ENCODE measurements around the gene FBXO9. TPM values are rescaled to one million over a fixed set of nuclear protein-coding genes. Genes with fewer than 3 reads are reported as not detected.

Gene FBXO9
- 10 to 100 TPM; 72.2 to 74.1 TPM for total RNA-seq

DNA sequence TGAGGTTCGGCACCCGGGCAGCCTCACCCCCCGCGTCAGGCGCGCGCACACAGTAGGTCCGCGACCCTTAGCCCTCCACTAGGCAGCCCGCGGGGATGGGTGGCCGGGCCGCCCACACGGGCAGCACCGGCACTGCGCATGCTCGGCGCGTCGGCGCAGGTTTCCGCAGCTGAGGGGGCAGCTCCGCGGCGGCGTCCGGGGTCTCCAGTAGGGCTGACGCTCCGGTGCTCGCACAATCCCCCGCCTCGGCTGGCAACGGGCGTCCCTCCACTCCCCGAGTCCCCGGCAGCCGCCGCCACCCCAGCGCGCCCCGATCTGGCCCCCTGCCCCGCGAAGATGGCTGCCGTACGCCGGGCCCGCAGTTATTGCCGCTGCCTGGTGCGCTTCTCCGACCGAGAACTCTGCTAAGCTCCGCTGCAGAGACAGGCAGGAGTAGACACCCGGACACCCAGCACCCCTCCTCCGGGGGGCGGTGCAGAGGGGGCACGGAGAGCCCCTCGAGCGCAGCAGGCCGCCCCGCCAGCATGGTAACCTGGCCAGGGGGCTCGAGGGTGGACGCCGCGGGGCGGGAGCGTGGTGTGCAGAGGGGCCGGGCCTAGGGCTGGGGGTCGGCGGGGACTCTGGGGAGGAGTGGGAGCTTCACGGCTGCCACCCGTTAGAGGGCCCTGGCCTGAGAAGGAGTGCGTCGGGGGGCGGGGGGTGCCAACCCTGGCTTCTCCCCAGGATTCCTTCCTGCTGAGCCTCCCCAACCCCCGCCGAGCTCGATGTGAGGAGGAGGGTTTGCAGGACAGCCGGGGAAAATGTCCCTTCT, at the start of gene FBXO9:
Gene FBXO9 (plus strand): TSS at position 139 of the 811 bp plus-strand sequence. CDS start 386 bp downstream, at position 525.
- H3K27me3 Mint-ChIP-seq = no peaks in the 10 kb centered on the region
- ChIA-PET POLR2A (interaction anchor here (0.5 to 2.1 kb wide), 16 partner anchors 9 to 779 kb away, joined by 3 to 19 read pairs (median 3); partner anchors contain the start of genes ELOVL5, GSTA4 and LRRC1), CTCF (interaction anchor here (0.9 to 3.1 kb wide), 7 partner anchors 17 to 419 kb away, joined by 3 to 12 read pairs (median 4); partner anchors contain the start of gene GSTA4)
- H3K4me1 Mint-ChIP-seq = peaks cover 55% of the 10 kb centered on the region
- no peaks in the 10 kb centered on the region for H3K9me3 Mint-ChIP-seq
- peaks cover 7% of the 10 kb centered on the region for H3K36me3 Mint-ChIP-seq (ENCODE audit: low read depth)
- DNase-seq = peak; percentile 76
- peak within 1 kb of the TSS; percentile 96 for H3K27ac Mint-ChIP-seq
- peak within 1 kb of the TSS; percentile 99 for H3K4me3 Mint-ChIP-seq

DNA sequence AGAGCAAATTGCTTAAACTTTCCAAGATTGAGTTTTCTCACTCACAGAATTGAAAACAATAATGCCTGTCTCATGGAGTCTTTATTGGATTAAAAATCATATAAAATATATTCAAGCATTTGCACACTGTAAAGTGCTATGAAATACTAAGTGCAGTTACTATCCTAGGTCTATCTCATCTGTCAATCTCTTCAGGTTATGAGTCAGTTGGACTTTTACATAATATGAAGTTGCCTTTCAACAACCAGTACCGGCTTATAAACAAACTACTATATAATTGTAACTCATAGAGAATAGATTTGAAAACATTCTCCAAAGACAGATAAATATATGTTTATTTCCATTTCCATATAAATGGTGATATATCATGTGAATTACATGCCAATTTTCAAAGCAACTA, 49.7 kb upstream of the FBXO9 start:
- ChIA-PET POLR2A (no interaction called here), CTCF (no interaction called here)
- no peaks in the 10 kb centered on the region for H3K4me1 Mint-ChIP-seq
- no peak overlapping the region for H3K4me3 Mint-ChIP-seq
- H3K36me3 Mint-ChIP-seq (ENCODE audit: low read depth) = peaks cover 34% of the 10 kb centered on the region
- no peaks in the 10 kb centered on the region for H3K27me3 Mint-ChIP-seq
- no peak for DNase-seq
- H3K27ac Mint-ChIP-seq = no peak overlapping the region
- no peaks in the 10 kb centered on the region for H3K9me3 Mint-ChIP-seq

DNA sequence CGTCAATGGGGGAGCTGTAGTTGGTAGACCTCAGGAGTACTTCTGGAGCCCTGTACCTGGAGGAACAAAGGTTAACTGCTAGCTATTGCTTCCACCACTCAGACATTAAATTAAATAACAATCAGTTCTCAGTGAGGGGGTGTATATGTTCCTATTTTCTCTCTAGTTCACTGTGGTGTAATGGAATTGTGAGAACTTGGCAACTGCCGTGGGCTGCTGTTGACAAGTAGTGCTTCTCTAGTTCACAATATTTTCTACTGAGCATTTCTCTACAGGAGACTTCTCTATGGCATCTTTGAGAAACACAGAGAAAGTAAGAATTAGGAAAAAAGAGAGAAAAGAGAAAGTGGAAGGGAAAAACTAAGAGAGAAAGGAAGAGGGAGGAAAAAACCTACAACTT, 46.8 kb upstream of the FBXO9 start:
- H3K9me3 Mint-ChIP-seq = no peaks in the 10 kb centered on the region
- POLR2A ChIA-PET = no interaction called here

GRCh38 chr6:53020005-53020744, 45.0 kb upstream of the FBXO9 start:
- Mint-ChIP-seq H3K4me3 (no peak overlapping the region), H3K9me3 (no peaks in the 10 kb centered on the region), H3K36me3 (ENCODE audit: low read depth) (peaks cover 18% of the 10 kb centered on the region), H3K27ac (no peak overlapping the region), H3K4me1 (peaks cover 3% of the 10 kb centered on the region), H3K27me3 (no peaks in the 10 kb centered on the region)
- ChIA-PET POLR2A (no interaction called here), CTCF (no interaction called here)
- no peak for DNase-seq

More for the DNA sequence above, 46.8 kb upstream of the FBXO9 start:
- CTCF ChIA-PET = no interaction called here
- Mint-ChIP-seq H3K27me3 (no peaks in the 10 kb centered on the region), H3K4me3 (no peak overlapping the region), H3K27ac (no peak overlapping the region), H3K4me1 (peaks cover 2% of the 10 kb centered on the region), H3K36me3 (ENCODE audit: low read depth) (peaks cover 18% of the 10 kb centered on the region)
- DNase-seq = no peak

- H3K36me3 Mint-ChIP-seq (ENCODE audit: low read depth) = peaks cover 16% of the 10 kb centered on the region
- no peak overlapping the region for H3K4me3 Mint-ChIP-seq
- ChIA-PET POLR2A (no interaction called here), CTCF (no interaction called here)
- DNase-seq = no peak
- peaks cover 4% of the 10 kb centered on the region for H3K4me1 Mint-ChIP-seq
- no peaks in the 10 kb centered on the region for H3K9me3 Mint-ChIP-seq
- no peak overlapping the region for H3K27ac Mint-ChIP-seq
- H3K27me3 Mint-ChIP-seq = no peaks in the 10 kb centered on the region
Measured at GRCh38 chr6:53023323-53023722, 41.9 kb upstream of the FBXO9 start.

DNA sequence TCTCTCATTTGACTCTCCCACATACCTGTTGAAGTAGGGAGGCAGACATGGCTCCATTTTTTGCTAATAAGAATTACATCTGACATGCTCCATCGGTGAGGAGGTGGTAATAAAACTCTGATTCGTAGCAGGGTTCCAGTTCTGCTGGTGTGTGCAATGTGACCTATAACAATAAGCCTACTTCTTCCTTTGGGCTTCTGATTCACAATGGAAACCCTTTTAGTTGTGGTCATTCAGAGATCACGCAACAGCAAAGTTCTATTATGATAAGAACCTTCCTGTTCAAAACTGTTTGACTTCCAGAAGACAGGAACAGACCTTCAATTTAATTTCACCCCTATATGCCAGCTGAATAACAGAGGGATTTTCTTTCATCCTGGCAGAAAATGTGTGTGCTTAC, 38.7 kb upstream of the FBXO9 start:
- CTCF ChIA-PET = no interaction called here
- Mint-ChIP-seq H3K27ac (no peak overlapping the region), H3K4me3 (no peak overlapping the region)

GRCh38 chr6:53027131-53027718, 38.0 kb upstream of the FBXO9 start:
- POLR2A ChIA-PET = no interaction called here
- H3K9me3 Mint-ChIP-seq = no peaks in the 10 kb centered on the region
- no peaks in the 10 kb centered on the region for H3K27me3 Mint-ChIP-seq
- H3K36me3 Mint-ChIP-seq (ENCODE audit: low read depth) = peaks cover 36% of the 10 kb centered on the region
- CTCF ChIA-PET = no interaction called here
- no peak overlapping the region for H3K4me3 Mint-ChIP-seq
- DNase-seq = no peak
- H3K4me1 Mint-ChIP-seq = peaks cover 9% of the 10 kb centered on the region
- H3K27ac Mint-ChIP-seq = no peak overlapping the region

More for the DNA sequence above, 38.7 kb upstream of the FBXO9 start:
- POLR2A ChIA-PET = no interaction called here
- no peak for DNase-seq
- peaks cover 36% of the 10 kb centered on the region for H3K36me3 Mint-ChIP-seq (ENCODE audit: low read depth)
- peaks cover 9% of the 10 kb centered on the region for H3K4me1 Mint-ChIP-seq
- no peaks in the 10 kb centered on the region for H3K9me3 Mint-ChIP-seq
- H3K27me3 Mint-ChIP-seq = no peaks in the 10 kb centered on the region

GRCh38 chr6:53028467-53028866, 36.7 kb upstream of the FBXO9 start:
- H3K27ac Mint-ChIP-seq = no peak overlapping the region
- ChIA-PET POLR2A (no interaction called here), CTCF (interaction anchor here (0.7 kb wide), 1 partner anchor 136 kb away, joined by 3 read pairs; no protein-coding TSS in a partner anchor)
- H3K4me1 Mint-ChIP-seq = peaks cover 9% of the 10 kb centered on the region
- no peaks in the 10 kb centered on the region for H3K27me3 Mint-ChIP-seq
- no peak for DNase-seq
- H3K9me3 Mint-ChIP-seq = no peaks in the 10 kb centered on the region
- no peak overlapping the region for H3K4me3 Mint-ChIP-seq
- peaks cover 39% of the 10 kb centered on the region for H3K36me3 Mint-ChIP-seq (ENCODE audit: low read depth)

GRCh38 chr6:53029257-53029656, 35.9 kb upstream of the FBXO9 start:
- Mint-ChIP-seq H3K9me3 (no peaks in the 10 kb centered on the region), H3K4me3 (no peak overlapping the region), H3K4me1 (peaks cover 8% of the 10 kb centered on the region), H3K27ac (no peak overlapping the region), H3K27me3 (no peaks in the 10 kb centered on the region), H3K36me3 (ENCODE audit: low read depth) (peaks cover 37% of the 10 kb centered on the region)
- DNase-seq = no peak
- ChIA-PET CTCF (interaction anchor here (0.9 kb wide), 1 partner anchor 34 kb away, joined by 3 read pairs; the partner anchor contains the start of gene GSTA4), POLR2A (interaction anchor here (1.2 to 1.5 kb wide), 2 partner anchors 13 to 19 kb away, joined by 3 to 4 read pairs; no protein-coding TSS in a partner anchor)

GRCh38 chr6:53029761-53030160, 35.4 kb upstream of the FBXO9 start:
- Mint-ChIP-seq H3K4me1 (peaks cover 8% of the 10 kb centered on the region), H3K36me3 (ENCODE audit: low read depth) (peaks cover 35% of the 10 kb centered on the region), H3K9me3 (no peaks in the 10 kb centered on the region), H3K27ac (no peak overlapping the region), H3K27me3 (no peaks in the 10 kb centered on the region), H3K4me3 (no peak overlapping the region)
- CTCF ChIA-PET = interaction anchor here (0.9 kb wide), 1 partner anchor 35 kb away, joined by 3 read pairs; the partner anchor contains the start of gene GSTA4
- POLR2A ChIA-PET = interaction anchor here (1.2 to 1.5 kb wide), 2 partner anchors 12 to 18 kb away, joined by 3 to 4 read pairs; no protein-coding TSS in a partner anchor
- DNase-seq = no peak

GRCh38 chr6:53031281-53031680, 33.9 kb upstream of the FBXO9 start:
- peaks cover 33% of the 10 kb centered on the region for H3K36me3 Mint-ChIP-seq (ENCODE audit: low read depth)
- ChIA-PET CTCF (no interaction called here), POLR2A (no interaction called here)
- no peaks in the 10 kb centered on the region for H3K9me3 Mint-ChIP-seq
- H3K27ac Mint-ChIP-seq = no peak overlapping the region
- DNase-seq = no peak
- no peak overlapping the region for H3K4me3 Mint-ChIP-seq
- H3K4me1 Mint-ChIP-seq = peaks cover 8% of the 10 kb centered on the region
- no peaks in the 10 kb centered on the region for H3K27me3 Mint-ChIP-seq

- peaks cover 29% of the 10 kb centered on the region for H3K36me3 Mint-ChIP-seq (ENCODE audit: low read depth)
- H3K4me1 Mint-ChIP-seq = peaks cover 7% of the 10 kb centered on the region
- H3K27me3 Mint-ChIP-seq = no peaks in the 10 kb centered on the region
- H3K27ac Mint-ChIP-seq = no peak overlapping the region
- DNase-seq = no peak
- POLR2A ChIA-PET = no interaction called here
- H3K9me3 Mint-ChIP-seq = no peaks in the 10 kb centered on the region
- H3K4me3 Mint-ChIP-seq = no peak overlapping the region
- CTCF ChIA-PET = no interaction called here
Measured at GRCh38 chr6:53032849-53033248, 32.4 kb upstream of the FBXO9 start.

DNA sequence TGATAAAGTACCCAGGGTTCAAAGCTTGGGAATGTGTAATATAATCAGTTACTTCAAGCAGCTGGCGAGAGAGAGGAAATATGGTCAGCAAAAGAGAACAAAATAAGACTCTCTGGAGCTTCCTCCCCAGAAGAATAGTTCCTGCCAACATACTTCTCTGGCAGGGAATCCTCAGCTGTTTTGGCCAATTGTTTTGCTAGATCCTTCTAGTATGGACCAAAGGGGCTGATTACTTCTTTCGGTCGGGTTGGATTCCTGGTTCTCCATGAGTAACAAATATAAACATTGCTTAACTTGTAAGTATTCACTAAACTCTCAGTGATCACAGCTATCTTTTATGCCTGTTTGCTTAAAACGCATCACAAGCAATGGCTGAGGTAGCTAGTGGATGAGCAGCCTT, 31.4 kb upstream of the FBXO9 start:
- no peak for DNase-seq
- Mint-ChIP-seq H3K4me3 (no peak overlapping the region), H3K9me3 (no peaks in the 10 kb centered on the region), H3K4me1 (peaks cover 4% of the 10 kb centered on the region), H3K27ac (no peak overlapping the region), H3K36me3 (ENCODE audit: low read depth) (peaks cover 26% of the 10 kb centered on the region), H3K27me3 (no peaks in the 10 kb centered on the region)
- CTCF ChIA-PET = no interaction called here
- POLR2A ChIA-PET = no interaction called here
